ENCODE measurements around the gene MYOD1.

The MYOD1 gene

DNA sequence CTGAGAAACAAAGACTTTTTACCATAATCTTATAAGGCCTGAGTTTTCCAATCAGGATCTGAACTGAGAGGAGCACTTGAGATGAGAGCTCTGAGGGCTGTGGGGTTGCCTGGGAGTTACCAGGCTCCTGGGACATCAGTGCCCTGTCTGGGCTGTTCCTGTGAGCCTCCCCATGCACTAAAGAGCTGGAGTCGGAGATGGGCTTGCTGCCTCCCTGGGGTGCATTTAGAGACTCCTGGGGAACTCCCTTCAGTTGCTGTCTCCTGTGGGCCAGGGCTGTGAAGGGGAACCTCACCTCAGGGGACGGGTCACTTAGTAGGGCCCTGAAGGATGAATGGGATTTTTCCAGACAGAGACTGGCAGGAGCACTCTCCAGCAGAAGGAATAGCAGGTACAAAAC lies 48.5 kb downstream of the MYOD1 start:
- in situ Hi-C loops (cut with MboI; ENCODE audit: low sequenced_read_pairs, unreplicated experiment) = no loop called here
- no peak for DNase-seq (ENCODE audit: low spot score)
- TF ChIP-seq CTCF (IDR thresholded peaks at IDR 0.05; ENCODE audit: borderline replicate concordance, control extremely low read depth, extremely low read depth, insufficient read depth, missing control alignments) = no peak

GRCh38 chr11:17768547-17768946 lies 49.2 kb downstream of the MYOD1 start:
- in situ Hi-C loops (cut with MboI; ENCODE audit: low sequenced_read_pairs, unreplicated experiment) = no loop called here
- TF ChIP-seq CTCF (IDR thresholded peaks at IDR 0.05; ENCODE audit: borderline replicate concordance, control extremely low read depth, extremely low read depth, insufficient read depth, missing control alignments) = no peak
- no peak for DNase-seq (ENCODE audit: low spot score)

DNA sequence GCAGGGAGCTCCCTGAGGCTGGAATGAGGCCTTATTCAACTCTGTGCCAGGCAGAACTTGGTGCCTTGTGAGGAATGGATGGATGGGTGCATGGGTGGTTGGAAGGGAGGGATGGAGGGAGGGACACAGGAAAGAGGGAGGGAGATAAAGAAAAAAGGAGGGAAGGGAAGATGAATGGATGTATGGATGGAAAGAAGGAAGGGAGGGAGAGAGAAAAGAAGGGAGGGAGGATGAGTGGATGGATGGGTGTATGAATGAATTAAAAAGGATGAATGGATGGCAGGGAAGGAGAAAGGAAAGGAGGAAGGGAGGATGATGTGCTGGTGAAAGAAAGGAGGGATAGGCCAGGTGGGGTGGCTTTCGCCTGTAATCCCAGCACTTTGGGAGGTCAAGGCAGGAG lies 49.8 kb downstream of the MYOD1 start:
- in situ Hi-C loops (cut with MboI; ENCODE audit: low sequenced_read_pairs, unreplicated experiment) = no loop called here
- no peak for DNase-seq (ENCODE audit: low spot score)
- TF ChIP-seq CTCF (IDR thresholded peaks at IDR 0.05; ENCODE audit: borderline replicate concordance, control extremely low read depth, extremely low read depth, insufficient read depth, missing control alignments) = no peak

DNA sequence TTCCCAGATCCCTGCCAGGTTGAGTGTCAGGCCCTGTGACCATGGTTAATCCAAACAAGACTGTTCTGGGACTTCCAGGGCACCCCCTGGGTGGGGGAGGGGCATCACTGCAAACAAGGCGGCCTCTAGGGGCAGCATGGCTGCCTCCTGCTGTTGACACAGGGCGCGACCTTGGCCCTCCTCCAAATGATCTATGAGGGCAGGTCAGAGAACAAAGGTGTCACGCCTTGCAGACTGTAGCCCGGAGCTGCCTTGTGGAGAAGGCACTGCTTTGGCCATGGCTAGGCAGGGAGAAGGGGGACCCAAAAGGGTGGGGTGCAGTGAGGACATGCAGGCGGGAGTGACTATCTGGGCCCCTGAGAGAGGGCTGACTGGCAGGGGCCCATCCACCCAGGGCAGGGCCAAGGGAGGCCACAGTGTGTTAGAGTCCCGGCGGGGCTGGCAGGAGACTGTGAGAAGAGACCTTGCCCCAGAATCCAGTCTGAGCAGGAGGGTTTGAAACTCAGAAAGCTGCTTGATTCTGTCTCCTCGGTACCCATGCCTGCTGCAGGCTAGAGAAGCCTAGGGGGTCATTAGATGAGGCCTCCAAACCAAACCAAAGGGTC lies 50.8 kb downstream of the MYOD1 start:
- in situ Hi-C loops (cut with MboI; ENCODE audit: low sequenced_read_pairs, unreplicated experiment) = no loop called here
- no peak for DNase-seq (ENCODE audit: low spot score)

GRCh38 chr11:17770917-17771316 lies 51.5 kb downstream of the MYOD1 start:
- TF ChIP-seq CTCF (IDR thresholded peaks at IDR 0.05; ENCODE audit: borderline replicate concordance, control extremely low read depth, extremely low read depth, insufficient read depth, missing control alignments) = no peak
- no peak for DNase-seq (ENCODE audit: low spot score)
- in situ Hi-C loops (cut with MboI; ENCODE audit: low sequenced_read_pairs, unreplicated experiment) = no loop called here

More for the DNA sequence above, 50.8 kb downstream of the MYOD1 start:
- TF ChIP-seq CTCF (IDR thresholded peaks at IDR 0.05; ENCODE audit: borderline replicate concordance, control extremely low read depth, extremely low read depth, insufficient read depth, missing control alignments) = no peak

DNA sequence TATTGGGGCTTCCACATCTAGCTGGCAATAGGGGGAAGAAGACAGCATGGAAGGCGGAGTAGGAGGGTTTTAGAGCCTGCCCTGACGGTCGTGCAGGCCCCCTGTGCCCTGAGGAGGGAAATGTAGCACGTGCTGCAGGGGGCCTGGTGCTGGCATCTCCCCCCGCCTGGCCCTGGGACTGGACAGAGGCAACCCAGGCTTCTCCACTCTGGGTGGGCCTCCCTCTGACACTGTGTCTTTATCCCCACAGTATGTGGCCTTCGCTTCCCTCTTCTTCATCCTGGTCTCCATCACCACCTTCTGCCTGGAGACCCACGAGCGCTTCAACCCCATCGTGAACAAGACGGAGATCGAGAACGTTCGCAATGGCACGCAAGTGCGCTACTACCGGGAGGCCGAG lies 52.0 kb downstream of the MYOD1 start:
- in situ Hi-C loops (cut with MboI; ENCODE audit: low sequenced_read_pairs, unreplicated experiment) = no loop called here
- no peak for DNase-seq (ENCODE audit: low spot score)
- TF ChIP-seq CTCF (IDR thresholded peaks at IDR 0.05; ENCODE audit: borderline replicate concordance, control extremely low read depth, extremely low read depth, insufficient read depth, missing control alignments) = no peak

Data from GM13976 (cell line).